ENCODE results near the gene PRKD2. TPM values are rescaled to one million over a fixed set of nuclear protein-coding genes. Genes with fewer than 3 reads are reported as not detected.
"Not testable (repeated sequence)": the region's sequence is repeated elsewhere in the genome, so short reads cannot be mapped to it uniquely, and the experiment has no call there.

Gene PRKD2
- total RNA-seq, 1 donor from 2014 or later = 191 TPM

- H3K9me3 Mint-ChIP-seq = no peaks in the 10 kb centered on the region
- ATAC-seq (ENCODE audit: low read depth) (peak; percentile 8), DNase-seq (peak; percentile 53)
- peak overlapping the region; percentile 94 for H3K4me3 Mint-ChIP-seq
- CTCF ChIA-PET = interaction anchor here (0.6 to 3.2 kb wide), 7 partner anchors 9 to 52 kb away, joined by 3 to 32 read pairs (median 3); no protein-coding TSS in a partner anchor
- H3K27ac Mint-ChIP-seq = peak overlapping the region; percentile 97
- H3K27me3 Mint-ChIP-seq = no peaks in the 10 kb centered on the region
- H3K36me3 Mint-ChIP-seq (ENCODE audit: low read depth) = peaks cover 42% of the 10 kb centered on the region
- POLR2A ChIA-PET = interaction anchor here (0.5 to 4.0 kb wide), 24 partner anchors 7 to 417 kb away, joined by 3 to 50 read pairs (median 6); partner anchors contain the start of genes AP2S1, CALM3, DACT3 and FKRP
- TF ChIP-seq, protein P1, sequence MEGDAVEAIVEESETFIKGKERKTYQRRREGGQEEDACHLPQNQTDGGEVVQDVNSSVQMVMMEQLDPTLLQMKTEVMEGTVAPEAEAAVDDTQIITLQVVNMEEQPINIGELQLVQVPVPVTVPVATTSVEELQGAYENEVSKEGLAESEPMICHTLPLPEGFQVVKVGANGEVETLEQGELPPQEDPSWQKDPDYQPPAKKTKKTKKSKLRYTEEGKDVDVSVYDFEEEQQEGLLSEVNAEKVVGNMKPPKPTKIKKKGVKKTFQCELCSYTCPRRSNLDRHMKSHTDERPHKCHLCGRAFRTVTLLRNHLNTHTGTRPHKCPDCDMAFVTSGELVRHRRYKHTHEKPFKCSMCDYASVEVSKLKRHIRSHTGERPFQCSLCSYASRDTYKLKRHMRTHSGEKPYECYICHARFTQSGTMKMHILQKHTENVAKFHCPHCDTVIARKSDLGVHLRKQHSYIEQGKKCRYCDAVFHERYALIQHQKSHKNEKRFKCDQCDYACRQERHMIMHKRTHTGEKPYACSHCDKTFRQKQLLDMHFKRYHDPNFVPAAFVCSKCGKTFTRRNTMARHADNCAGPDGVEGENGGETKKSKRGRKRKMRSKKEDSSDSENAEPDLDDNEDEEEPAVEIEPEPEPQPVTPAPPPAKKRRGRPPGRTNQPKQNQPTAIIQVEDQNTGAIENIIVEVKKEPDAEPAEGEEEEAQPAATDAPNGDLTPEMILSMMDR (IDR thresholded peaks at IDR 0.05) = no peak
- intact Hi-C loops (cut with micrococcal nuclease) = loop anchor here (1.0 kb wide), 2 partner anchors 10 to 14 kb away; no protein-coding TSS in a partner anchor
- H3K4me1 Mint-ChIP-seq = peaks cover 45% of the 10 kb centered on the region
Measured at GRCh38 chr19:46713781-46714443, 3.0 kb downstream of the PRKD2 start.

GRCh38 chr19:46712768-46713338, 4.1 kb downstream of the PRKD2 start:
- Mint-ChIP-seq H3K4me1 (peaks cover 34% of the 10 kb centered on the region), H3K27ac (peak overlapping the region; percentile 97), H3K4me3 (peak overlapping the region; percentile 44), H3K36me3 (ENCODE audit: low read depth) (peaks cover 49% of the 10 kb centered on the region)
- H3K9me3 Mint-ChIP-seq; intact Hi-C loops (cut with micrococcal nuclease); DNase-seq; ATAC-seq (ENCODE audit: low read depth); H3K27me3 Mint-ChIP-seq: not testable (repeated sequence)
- ChIA-PET POLR2A (interaction anchor here (0.6 to 4.0 kb wide), 7 partner anchors 8 to 111 kb away, joined by 3 to 50 read pairs (median 5); partner anchors contain the start of gene SLC1A5), CTCF (interaction anchor here (1.1 to 3.2 kb wide), 4 partner anchors 8 to 45 kb away, joined by 3 to 32 read pairs (median 10); no protein-coding TSS in a partner anchor)

GRCh38 chr19:46710687-46711086, 6.2 kb downstream of the PRKD2 start:
- CTCF ChIA-PET = interaction anchor here (2.7 kb wide), 1 partner anchor 18 kb away, joined by 10 read pairs; no protein-coding TSS in a partner anchor
- no peak overlapping the region for H3K27ac Mint-ChIP-seq
- peaks cover 60% of the 10 kb centered on the region for H3K36me3 Mint-ChIP-seq (ENCODE audit: low read depth)

GRCh38 chr19:46704379-46705076, 12.4 kb downstream of the PRKD2 start:
- DNase-seq (peak; percentile 86), ATAC-seq (ENCODE audit: low read depth) (peak; percentile 95)
- H3K27ac Mint-ChIP-seq = peak overlapping the region; percentile 18
- H3K36me3 Mint-ChIP-seq (ENCODE audit: low read depth) = peaks cover 76% of the 10 kb centered on the region
- TF ChIP-seq, protein P1 (IDR thresholded peaks at IDR 0.05) = peak; percentile 71
- CTCF ChIA-PET = interaction anchor here (0.9 to 6.5 kb wide), 13 partner anchors 9 to 177 kb away, joined by 3 to 168 read pairs (median 5); no protein-coding TSS in a partner anchor
- H3K9me3 Mint-ChIP-seq = no peaks in the 10 kb centered on the region
- POLR2A ChIA-PET = interaction anchor here (0.5 to 2.5 kb wide), 8 partner anchors 9 to 1480 kb away, joined by 3 to 11 read pairs (median 5); partner anchors contain the start of gene PRKD2
- no peak overlapping the region for H3K4me3 Mint-ChIP-seq
- intact Hi-C loops (cut with micrococcal nuclease) = loop anchor here (1.0 kb wide), 4 partner anchors 10 to 136 kb away; no protein-coding TSS in a partner anchor
- H3K27me3 Mint-ChIP-seq = no peaks in the 10 kb centered on the region
- peaks cover 6% of the 10 kb centered on the region for H3K4me1 Mint-ChIP-seq

More at GRCh38 chr19:46710687-46711086, 6.2 kb downstream of the PRKD2 start:
- peaks cover 28% of the 10 kb centered on the region for H3K4me1 Mint-ChIP-seq
- intact Hi-C loops (cut with micrococcal nuclease) = no loop called here
- no peaks in the 10 kb centered on the region for H3K9me3 Mint-ChIP-seq
- TF ChIP-seq, protein P1 (IDR thresholded peaks at IDR 0.05) = no peak
- no peaks in the 10 kb centered on the region for H3K27me3 Mint-ChIP-seq
- no peak overlapping the region for H3K4me3 Mint-ChIP-seq
- ATAC-seq (ENCODE audit: low read depth) (no peak), DNase-seq (no peak)
- POLR2A ChIA-PET = interaction anchor here (1.2 to 1.9 kb wide), 2 partner anchors 9 to 18 kb away, joined by 4 to 12 read pairs; no protein-coding TSS in a partner anchor

GRCh38 chr19:46700704-46701103, 16.2 kb downstream of the PRKD2 start:
- intact Hi-C loops (cut with micrococcal nuclease) = no loop called here
- no peak overlapping the region for H3K4me3 Mint-ChIP-seq
- TF ChIP-seq, protein P1 (IDR thresholded peaks at IDR 0.05) = no peak
- ATAC-seq (ENCODE audit: low read depth) = no peak
- no peak overlapping the region for H3K27ac Mint-ChIP-seq
- H3K9me3 Mint-ChIP-seq = no peaks in the 10 kb centered on the region
- peaks cover 6% of the 10 kb centered on the region for H3K4me1 Mint-ChIP-seq
- no peak for DNase-seq
- ChIA-PET CTCF (interaction anchor here (6.5 kb wide), 1 partner anchor 30 kb away, joined by 168 read pairs; no protein-coding TSS in a partner anchor), POLR2A (no interaction called here)
- H3K27me3 Mint-ChIP-seq = no peaks in the 10 kb centered on the region
- peaks cover 85% of the 10 kb centered on the region for H3K36me3 Mint-ChIP-seq (ENCODE audit: low read depth)

Data from activated B cell treated with CpG ODN at 0.5 μM for 24 hours (primary cell).